Body of pancreas (tissue), 4 donors: ENCODE results near the gene NXPH1.

Source experiments
- POLR2A ChIP-seq, 3 donors: fragments of 450-650 bp; IDR thresholded peaks; one replicate each; pipeline ENCODE4 v1.6.1; 2016; ENCODE audit warnings: antibody characterized with exemption in 3 of 3, mild to moderate bottlenecking in 2 of 3
- TF ChIP-seq, protein P1 (sequence below), 7 experiments: fragments of 450-650 bp in 4 of 7; fragments of 200-600 bp in 3 of 7; sonication (generic) in 3 of 7; IDR thresholded peaks; one replicate each; pipeline ENCODE4 v1.5.1; 2016 to 2019; ENCODE audit warnings: antibody characterized with exemption in 7 of 7

DNA sequence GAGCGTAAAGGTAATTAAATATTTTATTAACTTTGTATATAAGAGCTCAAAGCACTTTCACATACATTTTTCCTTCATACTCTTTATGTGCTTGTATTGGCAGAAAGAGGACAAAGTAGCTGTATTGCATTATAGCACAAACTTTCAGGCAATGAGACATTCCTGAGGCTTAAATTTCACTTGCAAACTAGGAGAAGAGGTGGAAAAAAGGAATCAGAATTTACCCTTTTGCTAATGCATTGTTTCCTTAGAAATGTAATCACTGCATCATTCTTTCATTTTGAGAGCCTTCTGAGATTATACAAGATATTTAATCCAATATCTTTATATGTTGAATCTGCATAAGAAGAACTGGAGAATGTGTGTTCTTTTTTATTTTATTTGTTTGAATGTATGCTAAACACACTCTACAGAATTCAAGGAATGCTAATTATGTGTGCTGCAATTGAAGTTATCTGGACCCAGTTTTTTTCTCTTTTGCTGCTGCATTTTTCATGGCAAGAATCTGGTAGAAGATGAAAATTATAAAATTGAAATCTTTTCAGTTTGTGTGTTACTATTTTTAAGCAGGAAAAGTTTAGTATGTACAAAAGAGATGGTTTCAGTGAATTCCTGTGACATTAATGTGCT lies 185.1 kb downstream of the NXPH1 start:
- TF ChIP-seq, protein P1, sequence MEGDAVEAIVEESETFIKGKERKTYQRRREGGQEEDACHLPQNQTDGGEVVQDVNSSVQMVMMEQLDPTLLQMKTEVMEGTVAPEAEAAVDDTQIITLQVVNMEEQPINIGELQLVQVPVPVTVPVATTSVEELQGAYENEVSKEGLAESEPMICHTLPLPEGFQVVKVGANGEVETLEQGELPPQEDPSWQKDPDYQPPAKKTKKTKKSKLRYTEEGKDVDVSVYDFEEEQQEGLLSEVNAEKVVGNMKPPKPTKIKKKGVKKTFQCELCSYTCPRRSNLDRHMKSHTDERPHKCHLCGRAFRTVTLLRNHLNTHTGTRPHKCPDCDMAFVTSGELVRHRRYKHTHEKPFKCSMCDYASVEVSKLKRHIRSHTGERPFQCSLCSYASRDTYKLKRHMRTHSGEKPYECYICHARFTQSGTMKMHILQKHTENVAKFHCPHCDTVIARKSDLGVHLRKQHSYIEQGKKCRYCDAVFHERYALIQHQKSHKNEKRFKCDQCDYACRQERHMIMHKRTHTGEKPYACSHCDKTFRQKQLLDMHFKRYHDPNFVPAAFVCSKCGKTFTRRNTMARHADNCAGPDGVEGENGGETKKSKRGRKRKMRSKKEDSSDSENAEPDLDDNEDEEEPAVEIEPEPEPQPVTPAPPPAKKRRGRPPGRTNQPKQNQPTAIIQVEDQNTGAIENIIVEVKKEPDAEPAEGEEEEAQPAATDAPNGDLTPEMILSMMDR (IDR thresholded peaks at IDR 0.05), result no peak
- no peak for TF ChIP-seq POLR2A (IDR thresholded peaks at IDR 0.05)
